Left lung (tissue), 10 donors: ENCODE results near the gene KPTN. TPM values are rescaled to one million over a fixed set of nuclear protein-coding genes. Genes with fewer than 3 reads are reported as not detected.

ENCODE experiments used
- ATAC-seq: fragments of 200-7000 bp; cut with Tn5 transposase; one replicate; pipeline ENCODE4 v1.9.1; 2020; ENCODE audit warnings: moderate library complexity
- DNase-seq, 4 donors: peaks; one replicate each; pipeline ENCODE4 v3.0.0-alpha.2; 2013 to 2020
- H3K27ac ChIP-seq, 2 donors: fragments of 200-600 bp; sonication (generic) in 1 of 2; one replicate each; pipeline versions ENCODE4 v1.5.0 to v1.8.0; 2020 to 2021
- H3K27me3 ChIP-seq, 2 donors: fragments of 200-600 bp; sonication (generic) in 1 of 2; one replicate each; pipeline versions ENCODE4 v1.5.0 to v1.8.0; 2020 to 2021
- H3K36me3 ChIP-seq, 2 donors: fragments of 200-600 bp; sonication (generic) in 1 of 2; one replicate each; pipeline versions ENCODE4 v1.5.0 to v1.8.0; 2020 to 2021
- H3K4me1 ChIP-seq, 2 donors: fragments of 200-600 bp; one replicate each; pipeline ENCODE4 v1.8.0; 2021
- H3K4me3 ChIP-seq, 2 donors: fragments of 200-600 bp; sonication (generic) in 1 of 2; one replicate each; pipeline versions ENCODE4 v1.5.0 to v1.8.0; 2020 to 2021; ENCODE audit warnings: mild to moderate bottlenecking in 1 of 2
- H3K9me3 ChIP-seq, 2 donors: fragments of 200-600 bp; sonication (generic) in 1 of 2; one replicate each; pipeline versions ENCODE4 v1.5.0 to v1.8.0; 2020 to 2021
- intact Hi-C, 2 donors: fragments of 100-400 bp; cut with DNase I; formaldehyde crosslinking; loops; one replicate each; pipeline versions ENCODE4 v1.11.2 to v1.14.2; 2022
- polyA plus RNA-seq, 6 donors: library from polyadenylated mRNA; unstranded; fragments of 120-200 nt; gene quantifications; one replicate each; pipeline ENCODE4 v1.2.1, GENCODE V29; 2013; ENCODE audit not compliant: insufficient read length in 6 of 6
- total RNA-seq, 2 donors: library from RNA; stranded (reverse); fragmentation: NEBNext Ultra II Directional; extraction: Animal tissue kit (Norgen Biotek cat#: 25700); gene quantifications; one replicate each; pipeline ENCODE4 v1.2.1, GENCODE V29; 2021
- TF ChIP-seq, protein P1 (sequence below), 2 donors: fragments of 200-600 bp; sonication (generic) in 1 of 2; IDR thresholded peaks; one replicate each; pipeline versions ENCODE4 v1.5.0 to v1.8.0; 2021; ENCODE audit warnings: antibody characterized with exemption in 2 of 2
- donor health status: DM: no; HTN: yes; CAD: no.
- donor health status: DM: no; HTN: no; CAD: no.

Gene KPTN
- total and polyA plus RNA-seq, 8 donors, result 12.0 to 17.8 (median 14.2) TPM

DNA sequence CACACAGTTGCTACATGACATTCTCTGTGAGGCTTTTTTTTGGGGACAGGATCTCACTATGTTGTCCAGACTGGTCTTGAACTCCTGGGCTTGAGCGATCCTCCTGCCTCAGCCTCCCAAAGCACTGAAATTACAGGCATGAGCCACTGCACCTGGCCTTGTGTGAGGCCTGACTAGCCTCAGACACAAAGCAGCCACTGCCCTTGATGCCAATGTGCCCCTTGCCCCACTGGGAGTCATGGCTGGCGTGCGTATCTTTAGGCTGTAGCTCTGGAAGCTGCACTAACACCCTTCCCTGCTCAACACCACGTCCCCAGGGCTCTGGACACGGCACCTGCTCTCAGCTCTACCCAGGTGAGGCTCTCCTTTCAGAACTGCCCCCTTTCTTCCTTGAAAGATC lies 14.5 kb upstream of the KPTN start:
- TF ChIP-seq, protein P1, sequence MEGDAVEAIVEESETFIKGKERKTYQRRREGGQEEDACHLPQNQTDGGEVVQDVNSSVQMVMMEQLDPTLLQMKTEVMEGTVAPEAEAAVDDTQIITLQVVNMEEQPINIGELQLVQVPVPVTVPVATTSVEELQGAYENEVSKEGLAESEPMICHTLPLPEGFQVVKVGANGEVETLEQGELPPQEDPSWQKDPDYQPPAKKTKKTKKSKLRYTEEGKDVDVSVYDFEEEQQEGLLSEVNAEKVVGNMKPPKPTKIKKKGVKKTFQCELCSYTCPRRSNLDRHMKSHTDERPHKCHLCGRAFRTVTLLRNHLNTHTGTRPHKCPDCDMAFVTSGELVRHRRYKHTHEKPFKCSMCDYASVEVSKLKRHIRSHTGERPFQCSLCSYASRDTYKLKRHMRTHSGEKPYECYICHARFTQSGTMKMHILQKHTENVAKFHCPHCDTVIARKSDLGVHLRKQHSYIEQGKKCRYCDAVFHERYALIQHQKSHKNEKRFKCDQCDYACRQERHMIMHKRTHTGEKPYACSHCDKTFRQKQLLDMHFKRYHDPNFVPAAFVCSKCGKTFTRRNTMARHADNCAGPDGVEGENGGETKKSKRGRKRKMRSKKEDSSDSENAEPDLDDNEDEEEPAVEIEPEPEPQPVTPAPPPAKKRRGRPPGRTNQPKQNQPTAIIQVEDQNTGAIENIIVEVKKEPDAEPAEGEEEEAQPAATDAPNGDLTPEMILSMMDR (IDR thresholded peaks at IDR 0.05), result no peak
- intact Hi-C loops, result no loop called here
- DNase-seq, result peak in 1 of 4 donors; percentile 45
- Histone ChIP-seq H3K36me3 (peaks cover 0 to 96% of the 10 kb centered on the region in 2 donors), H3K27ac (no peak overlapping the region), H3K9me3 (no peaks in the 10 kb centered on the region), H3K4me1 (no peaks in the 10 kb centered on the region), H3K4me3 (no peak overlapping the region), H3K27me3 (no peaks in the 10 kb centered on the region)
- ATAC-seq, result no peak

DNA sequence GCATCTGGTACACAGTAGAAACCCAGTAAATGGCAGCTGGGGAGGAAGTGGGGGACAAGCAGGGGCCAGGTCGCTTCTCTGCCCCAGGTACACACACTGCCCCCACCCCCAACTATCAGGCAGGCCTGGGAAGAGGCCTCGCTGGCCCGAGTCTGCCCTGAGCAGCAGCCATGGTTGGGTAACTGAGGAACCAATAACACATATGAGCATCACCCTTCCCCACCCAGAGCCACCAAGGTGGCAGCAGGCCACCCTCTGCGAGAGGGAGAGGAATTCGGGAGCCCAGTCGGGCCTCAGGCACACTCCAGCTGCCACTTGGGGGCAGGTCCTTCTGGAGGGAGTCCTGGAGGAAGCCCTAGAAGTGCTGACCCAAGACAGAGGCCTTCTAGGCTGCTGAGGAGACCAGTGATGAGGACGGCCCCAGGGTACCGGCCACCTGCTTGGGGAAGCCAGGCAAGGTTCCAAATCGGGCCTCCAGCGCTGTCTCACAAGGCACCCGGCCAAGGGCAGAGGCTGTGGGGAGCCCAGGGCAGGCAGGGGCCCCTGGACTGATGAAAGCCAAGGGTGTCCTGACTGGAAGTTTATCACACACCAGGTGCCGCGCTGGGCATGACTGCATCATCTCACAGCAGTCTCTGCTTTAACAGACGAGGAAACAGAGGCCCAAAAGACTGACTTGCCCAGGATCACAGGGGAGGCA lies 14.0 kb upstream of the KPTN start:
- H3K9me3 ChIP-seq, result no peaks in the 10 kb centered on the region
- no peak overlapping the region for H3K27ac ChIP-seq
- TF ChIP-seq, protein P1 (IDR thresholded peaks at IDR 0.05), result no peak
- DNase-seq (peak in 1 of 4 donors; percentile 62), ATAC-seq (no peak)
- H3K4me1 ChIP-seq, result no peaks in the 10 kb centered on the region
- H3K27me3 ChIP-seq, result no peaks in the 10 kb centered on the region
- H3K4me3 ChIP-seq, result no peak overlapping the region
- intact Hi-C loops, result no loop called here
- peaks cover 0 to 96% of the 10 kb centered on the region in 2 donors for H3K36me3 ChIP-seq

DNA sequence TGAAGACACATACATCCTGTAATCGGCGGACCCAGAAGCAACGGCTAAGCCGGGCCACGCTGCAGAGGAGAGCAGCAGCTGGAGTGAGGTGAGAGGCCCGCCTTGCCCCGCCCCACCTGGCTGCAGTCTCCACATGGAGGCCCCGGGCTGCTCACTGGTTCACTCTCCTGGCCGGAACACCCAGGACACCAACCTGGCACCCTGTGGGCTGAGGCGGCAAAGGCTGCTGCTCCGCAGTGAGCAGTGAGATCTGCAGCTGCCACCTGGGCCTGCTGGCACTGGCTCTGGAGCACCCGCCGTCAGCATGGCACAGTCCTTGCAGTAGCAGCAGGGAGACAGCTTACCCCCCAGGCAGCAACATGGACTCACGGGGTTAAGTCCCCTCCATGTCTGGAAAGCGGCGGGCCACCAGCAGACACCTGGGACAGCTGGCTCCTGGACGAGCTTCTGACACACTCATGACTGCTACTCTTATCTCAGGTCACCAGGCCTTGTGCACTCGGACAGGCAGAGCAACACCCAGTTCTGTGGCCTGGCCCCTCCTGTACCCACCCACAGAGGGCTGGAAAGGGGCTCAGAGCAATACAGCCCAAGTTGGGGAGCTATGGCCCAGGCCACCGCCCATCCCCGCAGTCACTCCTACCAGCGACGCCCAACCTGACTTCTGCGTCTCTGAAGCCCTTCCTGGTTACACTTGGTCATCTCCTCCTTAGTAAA lies 13.2 kb upstream of the KPTN start:
- Histone ChIP-seq H3K9me3 (no peaks in the 10 kb centered on the region), H3K36me3 (peaks cover 0 to 96% of the 10 kb centered on the region in 2 donors), H3K4me1 (no peaks in the 10 kb centered on the region), H3K27ac (no peak overlapping the region), H3K4me3 (no peak overlapping the region), H3K27me3 (no peaks in the 10 kb centered on the region)
- ATAC-seq, result no peak
- DNase-seq, result peak in 1 of 4 donors; percentile 65
- TF ChIP-seq, protein P1 (IDR thresholded peaks at IDR 0.05), result no peak
- intact Hi-C loops, result no loop called here

DNA sequence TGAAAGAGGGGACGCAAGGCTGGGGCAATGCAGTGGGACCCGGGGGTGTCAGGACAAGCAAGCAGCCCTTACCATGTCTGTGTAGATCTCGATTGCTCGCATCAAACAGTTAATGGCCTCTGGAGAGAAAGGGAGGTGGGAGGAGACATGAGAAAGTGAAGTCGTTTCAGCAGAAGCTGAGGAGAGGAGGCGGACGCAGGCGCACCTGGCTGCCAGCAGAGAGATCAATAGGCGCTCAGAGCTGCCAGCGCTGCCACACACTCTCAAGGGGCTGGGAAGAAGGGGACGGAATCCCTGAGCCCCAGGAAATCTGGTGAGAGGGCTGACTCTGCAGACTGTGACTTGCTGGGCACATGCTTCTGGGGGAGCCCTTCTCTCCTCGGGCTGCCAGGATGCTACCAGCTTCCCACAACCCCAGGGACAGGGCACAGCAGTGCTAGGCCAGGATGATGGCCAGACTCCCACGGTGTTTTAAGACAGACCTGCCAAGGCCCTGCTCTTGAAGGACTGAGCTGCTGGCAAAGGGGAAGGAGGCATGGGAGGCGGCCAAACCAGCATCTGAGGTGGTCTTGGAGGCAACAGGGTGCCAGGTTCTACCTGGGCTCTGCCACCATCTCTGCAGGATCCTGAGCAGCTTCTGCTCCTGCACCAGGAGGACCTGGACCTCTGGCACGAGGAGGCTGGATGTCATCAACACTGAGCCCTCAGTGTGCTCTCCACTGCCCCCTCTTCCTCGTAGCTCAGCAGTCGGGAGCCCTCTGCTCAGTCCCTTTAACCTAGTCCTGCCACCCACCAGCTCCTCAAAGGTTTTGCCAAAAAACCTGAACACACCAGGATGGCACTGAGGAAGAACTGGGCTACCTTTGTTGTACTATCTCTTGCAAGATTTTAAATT lies 11.7 kb upstream of the KPTN start:
- intact Hi-C loops, result no loop called here
- Histone ChIP-seq H3K36me3 (peaks cover 0 to 96% of the 10 kb centered on the region in 2 donors), H3K4me3 (no peak overlapping the region), H3K27ac (no peak overlapping the region), H3K27me3 (no peaks in the 10 kb centered on the region), H3K9me3 (no peaks in the 10 kb centered on the region), H3K4me1 (no peaks in the 10 kb centered on the region)
- ATAC-seq (no peak), DNase-seq (peak in 1 of 4 donors; percentile 39)
- TF ChIP-seq, protein P1 (IDR thresholded peaks at IDR 0.05), result no peak
